Muscle of back (tissue), 11 donors: ENCODE measurements around the gene PRSS57. TPM values are rescaled to one million over a fixed set of nuclear protein-coding genes. Genes with fewer than 3 reads are reported as not detected.

Experiments
- DNase-seq, 3 donors: peaks; one replicate each; pipeline versions ENCODE4 v3.0.0 to v3.0.0-alpha.2; 2013
- polyA plus RNA-seq, 10 donors: library from polyadenylated mRNA; unstranded; fragments of 120-200 nt; gene quantifications; one replicate each; pipeline ENCODE4 v1.2.1, GENCODE V29; 2013; ENCODE audit not compliant: insufficient read length in 10 of 10

Gene PRSS57
- polyA plus RNA-seq, 10 donors = 0.19 to 0.35 (median 0.26) TPM; not detected in 6

GRCh38 chr19:638906-639252 lies 56.4 kb downstream of the PRSS57 start:
- DNase-seq = no peak

Other genes starting within 250 kb of the PRSS57 start
- gene SHC2, start 234.4 kb downstream of the PRSS57 start, polyA plus RNA-seq = 10 to 100 TPM; 25.5 to 49.7 (median 29.5) TPM
- 10 to 100 TPM in 2 of 10 donors, 1 to 10 TPM in 8; 5.6 to 13.4 (median 8.3) TPM for gene MADCAM1, start 199.0 kb downstream of the PRSS57 start, polyA plus RNA-seq
- gene TPGS1, start 188.0 kb downstream of the PRSS57 start, polyA plus RNA-seq = 10 to 100 TPM in 2 of 10 donors, 1 to 10 TPM in 8; 3.2 to 11.4 (median 6.1) TPM
- 10 to 100 TPM; 51.3 to 83.8 (median 62.2) TPM for gene CDC34, start 163.7 kb downstream of the PRSS57 start, polyA plus RNA-seq
- 1 to 10 TPM in 1 of 10 donors, under 1 TPM in 7, not detected in 2; 0.16 to 2.8 (median 0.45) TPM for gene GZMM, start 151.4 kb downstream of the PRSS57 start, polyA plus RNA-seq
- 100 to 1,000 TPM; 146 to 281 (median 195) TPM for gene BSG, start 122.9 kb downstream of the PRSS57 start, polyA plus RNA-seq
- under 1 TPM; 0.13 to 0.51 (median 0.23) TPM for gene HCN2, start 105.6 kb downstream of the PRSS57 start, polyA plus RNA-seq
- 10 to 100 TPM; 27.3 to 38.4 (median 31.1) TPM for gene POLRMT, start 61.9 kb downstream of the PRSS57 start, polyA plus RNA-seq
- under 1 TPM in 3 of 10 donors, not detected in 7; 0.10 to 0.30 (median 0.11) TPM for gene FGF22, start 55.6 kb downstream of the PRSS57 start, polyA plus RNA-seq
- 10 to 100 TPM; 18.3 to 27.8 (median 21.7) TPM for gene RNF126, start 32.2 kb downstream of the PRSS57 start, polyA plus RNA-seq
- 10 to 100 TPM; 10.7 to 19.2 (median 14.6) TPM for gene FSTL3, start 19.1 kb downstream of the PRSS57 start, polyA plus RNA-seq
- 10 to 100 TPM; 18.5 to 53.6 (median 33.9) TPM for gene PALM, start 13.5 kb upstream of the PRSS57 start, polyA plus RNA-seq
- under 1 TPM in 9 of 10 donors, not detected in 1; 0.05 to 0.84 (median 0.17) TPM for gene MISP, start 55.7 kb upstream of the PRSS57 start, polyA plus RNA-seq
- gene PTBP1, start 102.0 kb upstream of the PRSS57 start, polyA plus RNA-seq = 100 to 1,000 TPM; 127 to 230 (median 138) TPM
- 1 to 10 TPM in 1 of 10 donors, under 1 TPM in 9; 0.27 to 1.5 (median 0.68) TPM for gene PLPPR3, start 126.5 kb upstream of the PRSS57 start, polyA plus RNA-seq
- 1 to 10 TPM in 7 of 10 donors, under 1 TPM in 3; 0.35 to 3.0 (median 1.2) TPM for gene AZU1, start 132.4 kb upstream of the PRSS57 start, polyA plus RNA-seq
- 1 to 10 TPM in 9 of 10 donors, under 1 TPM in 1; 0.89 to 6.4 (median 2.2) TPM for gene PRTN3, start 145.5 kb upstream of the PRSS57 start, polyA plus RNA-seq
- gene ELANE, start 156.9 kb upstream of the PRSS57 start, polyA plus RNA-seq = 1 to 10 TPM in 1 of 10 donors, under 1 TPM in 9; 0.22 to 2.3 (median 0.60) TPM
- 1 to 10 TPM; 1.0 to 5.4 (median 1.9) TPM for gene CFD, start 164.2 kb upstream of the PRSS57 start, polyA plus RNA-seq
- 10 to 100 TPM; 26.6 to 41.5 (median 33.6) TPM for gene MED16, start 197.7 kb upstream of the PRSS57 start, polyA plus RNA-seq
- gene RNU6-9, start 198.0 kb upstream of the PRSS57 start, polyA plus RNA-seq = not detected
- 10 to 100 TPM; 20.5 to 47.8 (median 30.2) TPM for gene R3HDM4, start 217.8 kb upstream of the PRSS57 start, polyA plus RNA-seq
- not detected for gene KISS1R, start 221.9 kb upstream of the PRSS57 start, polyA plus RNA-seq
- gene ARID3A, start 230.6 kb upstream of the PRSS57 start, polyA plus RNA-seq = 10 to 100 TPM in 6 of 10 donors, 1 to 10 TPM in 4; 6.9 to 13.1 (median 10.4) TPM